GM21786 (cell line): ENCODE measurements around the gene ARMC6.
"Not testable (repeated sequence)": the region's sequence is repeated elsewhere in the genome, so short reads cannot be mapped to it uniquely, and the experiment has no call there.

ENCODE experiments used
- ATAC-seq: cut with Tn5 transposase; IDR thresholded peaks from one replicate; pipeline ENCODE4 v1.9.1; 2021; ENCODE audit not compliant: unreplicated experiment

ARMC6 gene

DNA sequence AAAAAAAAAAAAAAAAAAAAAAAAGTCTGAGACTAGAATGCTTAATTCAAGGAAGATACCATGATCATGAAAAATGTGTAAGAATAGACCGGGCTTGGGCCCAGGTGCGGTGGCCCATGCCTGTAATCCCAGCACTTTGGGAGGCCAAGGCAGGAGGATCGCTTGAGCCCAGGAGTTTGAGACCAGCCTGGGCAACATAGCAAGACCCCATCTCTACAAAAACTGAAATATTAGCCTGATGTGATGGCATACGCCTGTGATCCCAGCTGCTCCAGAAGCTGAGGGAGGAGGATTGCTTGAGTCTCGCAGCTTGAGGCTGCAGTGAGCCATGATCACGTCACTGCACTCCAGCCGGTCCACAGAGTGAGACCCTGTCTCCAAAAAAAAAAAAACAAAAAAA lies 73.5 kb downstream of the ARMC6 start:
- not testable (repeated sequence) for ATAC-seq

DNA sequence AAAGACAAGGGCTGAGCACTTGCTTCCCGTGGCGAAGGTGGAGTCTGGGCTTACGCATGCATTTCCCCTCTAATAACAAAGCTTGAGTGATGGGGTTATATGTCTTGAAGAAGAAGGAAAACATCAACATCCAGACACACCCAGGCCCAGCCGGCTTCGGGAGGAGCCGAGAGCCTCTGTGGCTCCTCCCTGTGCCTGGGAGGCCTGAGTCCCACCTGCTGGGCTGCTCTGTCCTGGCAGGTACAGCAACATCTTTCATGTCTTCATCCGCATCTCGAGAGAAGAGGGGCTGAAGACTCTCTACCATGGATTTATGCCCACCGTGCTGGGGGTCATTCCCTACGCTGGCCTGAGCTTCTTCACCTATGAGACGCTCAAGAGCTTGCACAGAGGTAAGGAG lies 74.3 kb downstream of the ARMC6 start:
- ATAC-seq, result no peak
